ENCODE results near the gene EPHB1. TPM values are rescaled to one million over a fixed set of nuclear protein-coding genes. Genes with fewer than 3 reads are reported as not detected.

EPHB1 gene
- polyA plus RNA-seq, 3 donors from 2014 or later: 0.45 to 1.7 (median 0.48) TPM

GRCh38 chr3:134931045-134931785 lies 136.2 kb downstream of the EPHB1 start:
- Mint-ChIP-seq H3K36me3 (no peaks in the 10 kb centered on the region), H3K9me3 (peaks cover 0 to 5% (median 0%) of the 10 kb centered on the region in 6 donors), H3K4me3 (no peak overlapping the region), H3K27me3 (ENCODE audit: low read depth in 3 of 3) (peaks cover 5 to 6% (median 6%) of the 10 kb centered on the region in 3 donors), H3K27ac (no peak overlapping the region), H3K4me1 (peaks cover 0 to 6% of the 10 kb centered on the region in 2 donors)
- no peak for DNase-seq

- Mint-ChIP-seq H3K4me1 (peaks cover 0 to 6% of the 10 kb centered on the region in 2 donors), H3K27ac (no peak overlapping the region), H3K4me3 (no peak overlapping the region), H3K9me3 (peaks cover 0 to 5% (median 0%) of the 10 kb centered on the region in 6 donors), H3K36me3 (no peaks in the 10 kb centered on the region), H3K27me3 (ENCODE audit: low read depth in 3 of 3) (peaks cover 4 to 6% (median 4%) of the 10 kb centered on the region in 3 donors)
- no peak for DNase-seq
Measured at GRCh38 chr3:134932035-134932434, 137.0 kb downstream of the EPHB1 start.

GRCh38 chr3:134933997-134934396 lies 138.9 kb downstream of the EPHB1 start:
- Mint-ChIP-seq H3K4me1 (peaks cover 0 to 2% of the 10 kb centered on the region in 2 donors), H3K27me3 (ENCODE audit: low read depth in 3 of 3) (peaks cover 0 to 4% (median 4%) of the 10 kb centered on the region in 3 donors), H3K9me3 (peaks cover 0 to 3% (median 0%) of the 10 kb centered on the region in 6 donors), H3K27ac (no peak overlapping the region), H3K36me3 (no peaks in the 10 kb centered on the region), H3K4me3 (no peak overlapping the region)
- DNase-seq: no peak

GRCh38 chr3:134934933-134935332 lies 139.9 kb downstream of the EPHB1 start:
- Mint-ChIP-seq H3K27ac (no peak overlapping the region), H3K4me1 (no peaks in the 10 kb centered on the region), H3K9me3 (peaks cover 0 to 1% (median 0%) of the 10 kb centered on the region in 6 donors), H3K36me3 (no peaks in the 10 kb centered on the region), H3K27me3 (ENCODE audit: low read depth in 3 of 3) (peaks cover 0 to 4% (median 4%) of the 10 kb centered on the region in 3 donors), H3K4me3 (no peak overlapping the region)
- no peak for DNase-seq

GRCh38 chr3:134937256-134938028 lies 142.4 kb downstream of the EPHB1 start:
- Mint-ChIP-seq H3K9me3 (peaks cover 0 to 1% (median 0%) of the 10 kb centered on the region in 6 donors), H3K27me3 (ENCODE audit: low read depth in 3 of 3) (peaks cover 0 to 4% (median 2%) of the 10 kb centered on the region in 3 donors), H3K27ac (no peak overlapping the region), H3K4me3 (no peak overlapping the region), H3K4me1 (no peaks in the 10 kb centered on the region), H3K36me3 (no peaks in the 10 kb centered on the region)
- DNase-seq: no peak

- no peak for DNase-seq
- Mint-ChIP-seq H3K27ac (no peak overlapping the region), H3K4me1 (no peaks in the 10 kb centered on the region), H3K9me3 (peaks cover 0 to under 1% (median 0%) of the 10 kb centered on the region in 6 donors), H3K36me3 (no peaks in the 10 kb centered on the region), H3K4me3 (no peak overlapping the region), H3K27me3 (ENCODE audit: low read depth in 3 of 3) (peaks cover 0 to 4% (median 1%) of the 10 kb centered on the region in 3 donors)
Measured at GRCh38 chr3:134938029-134938525, 143.0 kb downstream of the EPHB1 start.

- Mint-ChIP-seq H3K27ac (no peak overlapping the region), H3K4me1 (no peaks in the 10 kb centered on the region), H3K27me3 (ENCODE audit: low read depth in 3 of 3) (peaks cover 0 to 3% (median 0%) of the 10 kb centered on the region in 3 donors), H3K36me3 (no peaks in the 10 kb centered on the region), H3K4me3 (no peak overlapping the region), H3K9me3 (no peaks in the 10 kb centered on the region)
- DNase-seq: no peak
Measured at GRCh38 chr3:134939978-134940377, 144.9 kb downstream of the EPHB1 start.

GRCh38 chr3:134941820-134942219 lies 146.8 kb downstream of the EPHB1 start:
- Mint-ChIP-seq H3K36me3 (no peaks in the 10 kb centered on the region), H3K27me3 (ENCODE audit: low read depth in 3 of 3) (peaks cover 0 to 4% (median 0%) of the 10 kb centered on the region in 3 donors), H3K9me3 (no peaks in the 10 kb centered on the region), H3K4me3 (no peak overlapping the region), H3K4me1 (no peaks in the 10 kb centered on the region), H3K27ac (no peak overlapping the region)
- no peak for DNase-seq

GRCh38 chr3:134944429-134944828 lies 149.4 kb downstream of the EPHB1 start:
- DNase-seq: no peak
- no peaks in the 10 kb centered on the region for H3K4me1 Mint-ChIP-seq
- no peak overlapping the region for H3K27ac Mint-ChIP-seq
- no peaks in the 10 kb centered on the region for H3K36me3 Mint-ChIP-seq
- peaks cover 0 to 5% (median 0%) of the 10 kb centered on the region in 6 donors for H3K9me3 Mint-ChIP-seq
- H3K27me3 Mint-ChIP-seq (ENCODE audit: low read depth in 3 of 3): peaks cover 0 to 4% (median 0%) of the 10 kb centered on the region in 3 donors
- no peak overlapping the region for H3K4me3 Mint-ChIP-seq

- DNase-seq: no peak
- Mint-ChIP-seq H3K36me3 (no peaks in the 10 kb centered on the region), H3K27me3 (ENCODE audit: low read depth in 3 of 3) (peaks cover 0 to 4% (median 4%) of the 10 kb centered on the region in 3 donors), H3K4me3 (no peak overlapping the region), H3K27ac (no peak overlapping the region), H3K9me3 (peaks cover 0 to 5% (median 0%) of the 10 kb centered on the region in 6 donors), H3K4me1 (no peaks in the 10 kb centered on the region)
Measured at GRCh38 chr3:134949150-134949549, 154.1 kb downstream of the EPHB1 start.

GRCh38 chr3:134952371-134952770 lies 157.3 kb downstream of the EPHB1 start:
- no peak for DNase-seq
- H3K9me3 Mint-ChIP-seq: peaks cover 0 to 5% (median under 1%) of the 10 kb centered on the region in 6 donors
- peaks cover 0 to 7% (median 0%) of the 10 kb centered on the region in 3 donors for H3K27me3 Mint-ChIP-seq (ENCODE audit: low read depth in 3 of 3)
- no peak overlapping the region for H3K27ac Mint-ChIP-seq
- no peaks in the 10 kb centered on the region for H3K36me3 Mint-ChIP-seq
- no peak overlapping the region for H3K4me3 Mint-ChIP-seq
- no peaks in the 10 kb centered on the region for H3K4me1 Mint-ChIP-seq

GRCh38 chr3:134955874-134956273 lies 160.8 kb downstream of the EPHB1 start:
- no peak for DNase-seq
- Mint-ChIP-seq H3K27ac (no peak overlapping the region), H3K9me3 (peaks cover 0 to 2% (median 0%) of the 10 kb centered on the region in 6 donors), H3K4me3 (no peak overlapping the region), H3K4me1 (no peaks in the 10 kb centered on the region), H3K36me3 (no peaks in the 10 kb centered on the region), H3K27me3 (ENCODE audit: low read depth in 3 of 3) (peaks cover 0 to 5% (median 1%) of the 10 kb centered on the region in 3 donors)

- no peaks in the 10 kb centered on the region for H3K4me1 Mint-ChIP-seq
- H3K27me3 Mint-ChIP-seq (ENCODE audit: low read depth in 3 of 3): peaks cover 0 to 5% (median 1%) of the 10 kb centered on the region in 3 donors
- H3K9me3 Mint-ChIP-seq: peaks cover 0 to 1% (median 0%) of the 10 kb centered on the region in 6 donors
- no peak overlapping the region for H3K4me3 Mint-ChIP-seq
- H3K36me3 Mint-ChIP-seq: no peaks in the 10 kb centered on the region
- no peak for DNase-seq
- H3K27ac Mint-ChIP-seq: no peak overlapping the region
Measured at GRCh38 chr3:134956395-134956794, 161.3 kb downstream of the EPHB1 start.

GRCh38 chr3:134956844-134957243 lies 161.8 kb downstream of the EPHB1 start:
- DNase-seq: no peak
- Mint-ChIP-seq H3K4me1 (no peaks in the 10 kb centered on the region), H3K27ac (no peak overlapping the region), H3K4me3 (no peak overlapping the region), H3K36me3 (no peaks in the 10 kb centered on the region), H3K27me3 (ENCODE audit: low read depth in 3 of 3) (peaks cover 0 to 5% (median 1%) of the 10 kb centered on the region in 3 donors), H3K9me3 (peaks cover 0 to 1% (median 0%) of the 10 kb centered on the region in 6 donors)

Data from immature natural killer cell (primary cell).